Aortic smooth muscle cell (primary cell): Measurements from ENCODE around the gene CCDC185. TPM values are rescaled to one million over a fixed set of nuclear protein-coding genes. Genes with fewer than 3 reads are reported as not detected.

Experiments
- total RNA-seq: library from RNA; depleted of rRNA; stranded (reverse); fragments of >200 nt; gene quantifications from 2 replicates; pipeline ENCODE4 v1.2.3, GENCODE V29; 2014

CCDC185 gene
- total RNA-seq = not detected in 2 replicates

GRCh38 chr1:223393275-223394214, at the start of gene CCDC185:
Gene CCDC185, plus strand, starts transcription at chr1:223393415. Its CDS starts 61 bp downstream, at chr1:223393476.

GRCh38 chr1:223363856-223364684, 29.1 kb upstream of the CCDC185 start, which contains the start of gene SUSD4:
Gene SUSD4, minus strand, starts transcription at chr1:223364176. Its CDS starts 751 bp downstream, at chr1:223363425.

Other genes with a start within 250 kb of the CCDC185 start
- not detected in 2 replicates for gene SUSD4, start 29.2 kb upstream of the CCDC185 start, total RNA-seq